GM18861 (cell line): ENCODE data around the gene ZFP92.

Experiments used
- ATAC-seq: cut with Tn5 transposase; IDR thresholded peaks from one replicate; pipeline ENCODE4 v1.9.1; 2021; ENCODE audit not compliant: unreplicated experiment

Gene ZFP92

DNA sequence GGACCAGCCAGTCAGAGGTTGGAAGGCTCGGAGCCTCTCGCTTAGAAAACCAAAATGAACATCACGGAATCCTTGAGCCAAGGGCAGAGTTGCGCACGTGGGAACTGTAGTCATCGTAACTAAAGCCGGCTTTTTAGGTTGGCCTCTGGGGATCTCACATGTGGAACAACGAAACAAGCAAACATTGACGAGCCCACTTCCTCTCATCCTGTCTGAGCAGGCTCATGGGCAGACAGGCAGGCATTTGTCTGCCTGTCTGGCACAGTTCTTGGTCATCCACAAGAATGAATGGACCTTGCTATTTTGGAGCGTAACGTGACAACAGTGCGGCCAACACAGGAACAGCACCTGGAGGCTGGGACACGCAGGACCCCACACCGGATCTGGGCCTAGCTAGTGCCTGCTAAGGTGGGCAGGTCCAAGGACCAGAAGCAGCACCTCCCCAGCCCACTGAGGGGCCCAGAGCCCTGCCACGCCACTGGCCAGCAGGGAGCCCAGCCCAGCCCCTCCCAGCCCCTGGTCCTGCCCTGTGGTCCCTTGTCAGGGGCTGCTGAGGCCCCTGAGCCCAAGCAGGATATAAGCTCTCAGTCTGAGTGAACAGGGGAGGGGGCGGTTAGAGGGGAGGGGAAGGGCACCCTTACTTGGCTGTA, 43.8 kb downstream of the ZFP92 start:
- no peak for ATAC-seq

DNA sequence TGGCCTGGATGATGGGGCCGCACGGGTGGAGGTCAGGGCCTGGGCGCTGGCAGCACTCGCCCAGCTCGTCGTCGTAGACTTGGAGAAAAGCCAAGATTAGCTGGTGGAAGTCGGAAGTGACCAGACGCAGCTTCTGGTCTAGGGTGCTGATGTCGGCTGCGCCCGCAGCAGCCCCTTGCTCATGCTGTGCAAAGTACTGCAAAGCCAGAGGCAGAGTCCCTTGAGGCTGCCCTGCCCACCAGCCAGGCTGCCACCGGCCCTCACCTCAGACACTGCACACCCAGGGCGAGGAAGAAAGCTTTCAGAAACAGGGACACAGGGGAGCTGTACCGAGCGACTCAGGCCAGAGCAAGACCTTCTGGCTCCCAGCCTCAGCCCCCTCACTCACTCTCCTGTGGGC, 44.3 kb downstream of the ZFP92 start:
- ATAC-seq: no peak

DNA sequence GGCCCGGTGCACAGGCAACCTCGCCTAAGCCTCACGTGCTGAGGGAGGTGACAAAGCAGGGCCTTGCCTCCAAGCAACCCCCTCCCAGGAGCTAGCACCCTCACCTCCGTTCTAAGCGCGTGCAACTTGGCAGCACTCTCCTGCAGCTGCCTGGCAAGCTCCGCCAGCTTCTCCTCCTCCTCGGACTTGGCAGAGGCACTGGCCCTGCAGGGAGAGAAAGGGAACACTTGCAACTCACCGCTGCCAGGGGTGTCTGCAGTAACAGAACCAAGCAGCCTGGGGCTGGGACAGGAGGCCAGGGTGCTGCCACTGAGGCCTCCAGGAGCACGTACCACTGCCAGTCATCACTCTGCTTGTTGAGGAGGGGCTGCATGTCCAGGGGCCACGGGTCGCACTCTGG, 44.9 kb downstream of the ZFP92 start:
- no peak for ATAC-seq

DNA sequence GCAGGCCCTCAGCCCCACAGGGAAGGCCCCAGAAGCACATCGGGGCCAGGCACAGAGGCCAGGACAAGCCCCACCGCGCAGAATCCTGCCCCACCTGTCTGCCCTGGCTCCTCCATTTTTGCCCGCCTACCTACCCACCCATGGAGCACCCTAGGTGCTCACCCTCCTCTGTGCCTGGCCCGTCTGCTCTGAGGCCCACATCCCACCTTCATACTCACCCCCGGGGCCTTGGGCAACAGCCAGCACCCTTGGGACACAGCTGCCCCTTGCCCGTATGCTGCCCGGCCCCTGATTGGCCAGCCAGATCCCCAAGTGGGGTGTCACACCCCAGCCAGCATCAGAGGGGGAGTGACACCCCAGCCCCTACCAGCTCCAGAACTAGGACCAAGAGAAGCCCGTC, 45.4 kb downstream of the ZFP92 start:
- no peak for ATAC-seq

DNA sequence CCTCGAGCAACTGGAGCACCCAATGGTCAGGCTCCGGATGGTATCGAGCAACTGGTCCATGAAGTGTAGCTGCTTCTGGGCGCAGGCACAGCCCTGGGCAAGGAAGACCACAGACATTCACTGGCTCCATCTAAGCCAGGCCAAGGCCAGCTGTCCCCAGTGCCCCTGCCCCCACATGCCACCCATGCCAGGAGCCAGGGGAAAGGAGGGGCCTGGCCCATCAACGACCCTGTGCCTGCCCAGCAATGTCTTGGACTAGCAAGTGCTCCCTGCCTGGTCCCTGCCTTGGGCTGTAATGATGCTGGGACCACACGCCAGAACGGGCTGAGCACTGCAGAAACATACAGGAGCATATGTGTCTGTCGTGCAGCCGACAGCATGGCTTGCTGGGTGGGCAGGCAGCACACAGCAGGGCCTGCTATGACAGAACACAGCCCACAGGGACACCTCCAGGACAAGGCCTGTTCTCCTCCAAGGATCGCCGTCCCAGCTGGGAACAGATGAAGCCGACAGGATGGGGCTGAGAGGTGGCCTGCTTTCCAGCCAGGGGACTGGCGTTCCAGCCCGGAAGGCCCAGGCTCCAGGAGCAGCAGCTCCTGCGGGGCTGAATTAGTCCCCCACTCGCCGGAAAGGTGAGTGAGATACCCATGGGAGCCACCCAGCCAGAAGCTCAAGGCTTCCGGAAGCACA, 46.0 kb downstream of the ZFP92 start:
- no peak for ATAC-seq

DNA sequence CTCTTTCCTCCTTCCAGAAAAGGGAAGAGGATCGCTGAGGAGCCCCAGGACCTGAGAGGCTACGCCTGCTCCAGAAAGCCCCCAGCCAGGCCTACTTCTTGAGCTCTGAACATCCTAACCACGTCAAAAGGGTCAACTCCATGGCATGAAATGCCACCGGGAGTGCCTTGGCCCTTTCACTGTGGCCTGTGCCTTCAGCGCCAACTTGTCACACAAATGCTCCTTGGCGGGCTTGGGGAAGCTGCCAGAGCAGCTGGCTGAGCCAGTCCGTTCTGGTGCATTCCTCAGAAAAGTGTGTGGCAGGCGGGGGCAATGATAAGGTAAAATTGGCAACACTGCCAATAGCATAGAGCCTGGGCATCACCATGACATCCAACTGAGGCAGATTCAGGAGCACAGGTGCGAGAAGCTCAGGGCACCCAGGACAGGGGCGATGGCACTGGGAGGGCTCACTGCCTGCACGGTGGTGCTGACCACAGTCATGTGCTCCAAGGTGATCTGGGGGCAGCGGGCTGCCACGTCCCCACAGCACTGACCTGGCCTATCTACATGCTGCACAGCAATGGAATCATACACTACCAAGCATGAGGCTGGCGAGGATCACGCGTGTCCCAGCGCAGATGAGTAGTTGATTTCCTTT, 46.7 kb downstream of the ZFP92 start:
- ATAC-seq: no peak

DNA sequence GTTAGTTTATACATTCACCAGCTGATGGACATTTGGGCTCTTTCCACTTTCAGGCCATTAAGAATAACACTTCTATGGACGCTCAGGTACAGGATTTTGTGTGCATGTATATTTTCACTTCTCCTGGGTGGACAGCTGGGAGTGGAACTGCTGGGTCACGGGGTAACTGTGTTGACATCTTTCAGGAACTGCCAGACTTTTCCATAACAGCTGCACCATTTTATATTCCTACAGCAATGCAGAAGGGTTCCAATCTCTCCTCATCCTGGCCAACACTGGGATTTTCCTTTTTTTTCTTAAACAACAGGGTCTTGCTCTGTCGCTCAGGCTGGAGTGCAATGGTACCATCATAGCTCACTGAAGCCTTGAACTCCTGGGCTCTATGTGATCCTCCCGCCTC, 47.2 kb downstream of the ZFP92 start:
- no peak for ATAC-seq

DNA sequence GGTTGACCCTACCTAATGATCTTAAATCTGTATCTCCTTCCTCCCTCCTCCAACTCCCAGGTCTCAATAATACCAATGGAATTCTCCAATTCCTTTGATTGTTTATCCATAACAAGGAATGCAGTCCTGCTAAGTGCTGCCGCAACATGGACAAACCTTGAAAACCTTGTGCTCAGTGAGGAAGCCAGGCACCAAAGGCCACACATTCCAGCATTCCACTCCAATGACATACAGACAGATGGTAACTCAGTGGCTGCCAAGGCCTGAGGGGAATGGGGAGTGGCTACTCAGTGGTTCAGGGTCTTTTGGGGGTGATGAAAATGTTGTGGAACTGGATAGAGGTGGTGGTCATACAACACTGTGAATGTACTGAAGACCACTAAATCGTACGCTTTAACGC, 48.7 kb downstream of the ZFP92 start:
- no peak for ATAC-seq

DNA sequence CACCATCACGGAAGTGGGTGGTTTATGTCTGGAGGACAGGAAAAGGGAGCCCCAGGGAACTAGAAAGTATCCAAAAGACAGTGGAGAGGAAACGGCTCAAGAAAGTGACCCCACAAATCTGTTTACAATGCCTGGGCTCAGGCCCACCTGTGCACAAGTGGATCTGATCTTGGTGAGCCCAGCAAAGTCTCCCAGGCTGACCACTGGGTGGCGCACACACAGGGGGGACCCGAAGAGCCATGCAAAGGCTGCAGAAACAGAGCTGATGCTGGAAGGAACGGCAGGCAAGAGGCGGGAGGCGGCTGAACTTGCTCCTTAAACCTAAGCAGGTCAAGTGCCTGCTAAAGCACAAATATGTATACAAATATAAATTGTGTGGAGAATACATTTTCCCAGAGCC, 49.6 kb downstream of the ZFP92 start:
- ATAC-seq: no peak
